Measurements from ENCODE around the gene MSI2.
A peak's percentile ranks its signal among the peaks of the same experiment; 100 is the strongest.

Gene MSI2

GRCh38 chr17:57234739-57235092 lies 21.6 kb upstream of the MSI2 start:
- no peaks in the 10 kb centered on the region for H3K4me1 ChIP-seq (ENCODE audit: insufficient read depth, insufficient read length)
- H3K9me3 ChIP-seq (ENCODE audit: insufficient read depth, low read length): no peaks in the 10 kb centered on the region
- no peak overlapping the region for H3K4me3 ChIP-seq (ENCODE audit: insufficient read length, low read depth)
- H3K9ac ChIP-seq (ENCODE audit: insufficient read length, low read depth): no peak overlapping the region
- TF ChIP-seq SUZ12 (IDR thresholded peaks at IDR 0.05; ENCODE audit: extremely low read depth, insufficient read depth, insufficient read length) (no peak), ZNF274 (IDR thresholded peaks at IDR 0.05; ENCODE audit: low read depth, low read length) (no peak), YY1 (IDR thresholded peaks at IDR 0.05; ENCODE audit: insufficient read depth, insufficient read length) (no peak)
- no peaks in the 10 kb centered on the region for H3K36me3 ChIP-seq (ENCODE audit: insufficient read depth, insufficient read length, low read length)
- no peak for DNase-seq (ENCODE audit: low read depth, low spot score)
- no peaks in the 10 kb centered on the region for H3K27me3 ChIP-seq (ENCODE audit: insufficient read depth, insufficient read length)

DNA sequence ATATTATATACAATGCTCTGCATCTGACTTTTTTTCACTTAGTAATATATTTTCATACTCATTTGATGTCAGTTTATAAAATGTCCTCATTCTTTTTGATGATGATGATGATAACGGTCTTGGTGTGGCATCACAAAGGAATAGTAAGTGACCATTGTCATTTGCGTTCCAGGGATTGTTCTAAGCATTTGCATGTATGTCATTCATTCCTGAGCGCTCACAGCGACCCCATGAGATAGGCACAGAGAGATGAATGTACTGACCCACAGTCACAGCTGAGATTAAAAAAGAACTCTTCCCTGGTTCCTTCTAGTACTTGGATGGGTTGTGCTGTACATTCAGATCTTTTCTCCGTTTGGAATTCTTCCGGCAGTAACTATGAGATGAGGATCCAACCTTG lies 21.2 kb upstream of the MSI2 start:
- Histone ChIP-seq H3K9me3 (ENCODE audit: insufficient read depth, low read length) (no peaks in the 10 kb centered on the region), H3K4me3 (ENCODE audit: insufficient read length, low read depth) (no peak overlapping the region), H3K9ac (ENCODE audit: insufficient read length, low read depth) (no peak overlapping the region), H3K36me3 (ENCODE audit: insufficient read depth, insufficient read length, low read length) (no peaks in the 10 kb centered on the region), H3K4me1 (ENCODE audit: insufficient read depth, insufficient read length) (no peaks in the 10 kb centered on the region), H3K27me3 (ENCODE audit: insufficient read depth, insufficient read length) (no peaks in the 10 kb centered on the region)
- TF ChIP-seq ZNF274 (IDR thresholded peaks at IDR 0.05; ENCODE audit: low read depth, low read length): no peak
- TF ChIP-seq SUZ12 (IDR thresholded peaks at IDR 0.05; ENCODE audit: extremely low read depth, insufficient read depth, insufficient read length): no peak
- TF ChIP-seq YY1 (IDR thresholded peaks at IDR 0.05; ENCODE audit: insufficient read depth, insufficient read length): no peak
- DNase-seq (ENCODE audit: low read depth, low spot score): no peak

GRCh38 chr17:57236686-57237299 lies 19.5 kb upstream of the MSI2 start:
- TF ChIP-seq YY1 (IDR thresholded peaks at IDR 0.05; ENCODE audit: insufficient read depth, insufficient read length) (no peak), SUZ12 (IDR thresholded peaks at IDR 0.05; ENCODE audit: extremely low read depth, insufficient read depth, insufficient read length) (no peak), ZNF274 (IDR thresholded peaks at IDR 0.05; ENCODE audit: low read depth, low read length) (no peak)
- H3K9me3 ChIP-seq (ENCODE audit: insufficient read depth, low read length): no peaks in the 10 kb centered on the region
- H3K9ac ChIP-seq (ENCODE audit: insufficient read length, low read depth): no peak overlapping the region
- no peak overlapping the region for H3K4me3 ChIP-seq (ENCODE audit: insufficient read length, low read depth)
- H3K27me3 ChIP-seq (ENCODE audit: insufficient read depth, insufficient read length): no peaks in the 10 kb centered on the region
- H3K36me3 ChIP-seq (ENCODE audit: insufficient read depth, insufficient read length, low read length): no peaks in the 10 kb centered on the region
- no peaks in the 10 kb centered on the region for H3K4me1 ChIP-seq (ENCODE audit: insufficient read depth, insufficient read length)
- no peak for DNase-seq (ENCODE audit: low read depth, low spot score)

- H3K4me3 ChIP-seq (ENCODE audit: insufficient read length, low read depth): no peak overlapping the region
- TF ChIP-seq SUZ12 (IDR thresholded peaks at IDR 0.05; ENCODE audit: extremely low read depth, insufficient read depth, insufficient read length) (no peak), YY1 (IDR thresholded peaks at IDR 0.05; ENCODE audit: insufficient read depth, insufficient read length) (no peak)
- H3K9ac ChIP-seq (ENCODE audit: insufficient read length, low read depth): no peak overlapping the region
- no peaks in the 10 kb centered on the region for H3K27me3 ChIP-seq (ENCODE audit: insufficient read depth, insufficient read length)
- no peak for DNase-seq (ENCODE audit: low read depth, low spot score)
- peaks cover 2% of the 10 kb centered on the region for H3K4me1 ChIP-seq (ENCODE audit: insufficient read depth, insufficient read length)
- H3K9me3 ChIP-seq (ENCODE audit: insufficient read depth, low read length): no peaks in the 10 kb centered on the region
- no peaks in the 10 kb centered on the region for H3K36me3 ChIP-seq (ENCODE audit: insufficient read depth, insufficient read length, low read length)
Measured at GRCh38 chr17:57240648-57241047, 15.7 kb upstream of the MSI2 start.

GRCh38 chr17:57242148-57242547 lies 14.2 kb upstream of the MSI2 start:
- H3K4me3 ChIP-seq (ENCODE audit: insufficient read length, low read depth): no peak overlapping the region
- no peaks in the 10 kb centered on the region for H3K27me3 ChIP-seq (ENCODE audit: insufficient read depth, insufficient read length)
- TF ChIP-seq SUZ12 (IDR thresholded peaks at IDR 0.05; ENCODE audit: extremely low read depth, insufficient read depth, insufficient read length): no peak
- no peak for TF ChIP-seq ZNF274 (IDR thresholded peaks at IDR 0.05; ENCODE audit: low read depth, low read length)
- TF ChIP-seq YY1 (IDR thresholded peaks at IDR 0.05; ENCODE audit: insufficient read depth, insufficient read length): no peak
- no peak overlapping the region for H3K9ac ChIP-seq (ENCODE audit: insufficient read length, low read depth)
- DNase-seq (ENCODE audit: low read depth, low spot score): no peak
- H3K36me3 ChIP-seq (ENCODE audit: insufficient read depth, insufficient read length, low read length): no peaks in the 10 kb centered on the region
- no peaks in the 10 kb centered on the region for H3K9me3 ChIP-seq (ENCODE audit: insufficient read depth, low read length)
- H3K4me1 ChIP-seq (ENCODE audit: insufficient read depth, insufficient read length): peaks cover 2% of the 10 kb centered on the region

- Histone ChIP-seq H3K36me3 (ENCODE audit: insufficient read depth, insufficient read length, low read length) (no peaks in the 10 kb centered on the region), H3K4me1 (ENCODE audit: insufficient read depth, insufficient read length) (peaks cover 2% of the 10 kb centered on the region), H3K27me3 (ENCODE audit: insufficient read depth, insufficient read length) (no peaks in the 10 kb centered on the region), H3K9ac (ENCODE audit: insufficient read length, low read depth) (no peak overlapping the region), H3K9me3 (ENCODE audit: insufficient read depth, low read length) (no peaks in the 10 kb centered on the region), H3K4me3 (ENCODE audit: insufficient read length, low read depth) (no peak overlapping the region)
- peak; percentile 50 for DNase-seq (ENCODE audit: low read depth, low spot score)
- TF ChIP-seq YY1 (IDR thresholded peaks at IDR 0.05; ENCODE audit: insufficient read depth, insufficient read length): no peak
- TF ChIP-seq ZNF274 (IDR thresholded peaks at IDR 0.05; ENCODE audit: low read depth, low read length): no peak
- no peak for TF ChIP-seq SUZ12 (IDR thresholded peaks at IDR 0.05; ENCODE audit: extremely low read depth, insufficient read depth, insufficient read length)
Measured at GRCh38 chr17:57243171-57243622, 13.1 kb upstream of the MSI2 start.

GRCh38 chr17:57245786-57246185 lies 10.5 kb upstream of the MSI2 start:
- Histone ChIP-seq H3K36me3 (ENCODE audit: insufficient read depth, insufficient read length, low read length) (no peaks in the 10 kb centered on the region), H3K9me3 (ENCODE audit: insufficient read depth, low read length) (peaks cover 11% of the 10 kb centered on the region; the same call in 1 of the 2 replicates), H3K4me3 (ENCODE audit: insufficient read length, low read depth) (no peak overlapping the region), H3K9ac (ENCODE audit: insufficient read length, low read depth) (no peak overlapping the region), H3K27me3 (ENCODE audit: insufficient read depth, insufficient read length) (no peaks in the 10 kb centered on the region), H3K4me1 (ENCODE audit: insufficient read depth, insufficient read length) (peaks cover 2% of the 10 kb centered on the region)
- TF ChIP-seq YY1 (IDR thresholded peaks at IDR 0.05; ENCODE audit: insufficient read depth, insufficient read length) (no peak), SUZ12 (IDR thresholded peaks at IDR 0.05; ENCODE audit: extremely low read depth, insufficient read depth, insufficient read length) (no peak), ZNF274 (IDR thresholded peaks at IDR 0.05; ENCODE audit: low read depth, low read length) (no peak)
- DNase-seq (ENCODE audit: low read depth, low spot score): no peak
